ENCODE measurements around the gene SLC9A7.

Gene SLC9A7

DNA sequence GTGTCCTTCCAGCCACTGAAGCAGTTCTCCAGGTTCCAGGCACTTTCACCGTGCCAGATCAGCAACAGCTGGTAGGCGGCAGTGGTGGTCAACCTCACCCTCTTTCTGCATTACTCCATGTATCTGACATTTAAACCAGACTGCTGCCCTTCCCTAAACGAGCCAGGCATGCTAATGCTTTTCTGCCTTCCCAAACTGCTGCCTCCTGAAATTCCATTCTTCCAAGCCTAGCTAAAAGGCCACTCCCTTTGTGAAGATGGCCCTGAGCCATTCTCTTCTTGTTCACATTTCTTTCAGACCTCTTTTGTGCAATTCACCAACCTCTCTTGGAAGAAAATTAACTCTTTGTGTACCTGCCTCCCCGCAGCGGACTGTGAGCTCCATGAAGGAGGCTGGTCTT is 111.7 kb downstream of the SLC9A7 start:
- no peak for DNase-seq (ENCODE audit: low spot score)

DNA sequence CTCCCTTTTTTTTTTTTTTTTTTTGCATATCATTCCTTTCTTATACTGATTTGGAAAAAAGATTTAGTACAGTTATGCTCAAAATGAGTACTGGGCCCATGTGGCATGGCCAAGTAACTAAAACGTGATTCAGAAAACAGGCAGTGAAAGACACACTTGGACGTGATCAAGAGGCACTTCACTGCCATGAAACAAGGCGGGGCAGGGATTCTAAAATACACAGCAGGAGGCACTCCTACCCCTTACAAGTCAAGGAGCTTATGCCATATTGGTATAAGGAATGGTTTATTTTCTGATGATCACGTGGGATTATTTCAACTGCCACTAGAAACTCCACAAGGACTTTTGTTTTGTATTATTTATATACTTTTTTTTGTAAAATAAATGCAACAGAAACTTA is 113.3 kb downstream of the SLC9A7 start:
- DNase-seq (ENCODE audit: low spot score), result no peak

DNA sequence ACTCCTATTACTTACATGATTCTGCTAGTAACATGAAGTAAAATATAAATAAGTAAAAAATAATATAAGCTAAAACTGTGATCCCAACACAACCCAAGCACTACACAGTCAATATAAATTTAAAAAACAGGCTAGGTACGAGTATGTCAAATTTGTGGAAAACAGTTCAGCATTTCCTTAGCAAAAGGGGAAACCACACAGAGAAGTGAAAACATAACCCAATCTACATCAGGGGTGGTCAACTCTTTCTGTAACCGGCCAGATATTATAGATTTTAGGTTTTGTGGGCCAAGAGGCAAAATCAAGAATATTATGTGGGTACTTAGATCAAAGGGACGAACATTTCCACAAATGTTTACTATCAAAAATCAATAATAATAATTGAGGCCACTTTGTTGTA is 115.3 kb downstream of the SLC9A7 start:
- no peak for DNase-seq (ENCODE audit: low spot score)

DNA sequence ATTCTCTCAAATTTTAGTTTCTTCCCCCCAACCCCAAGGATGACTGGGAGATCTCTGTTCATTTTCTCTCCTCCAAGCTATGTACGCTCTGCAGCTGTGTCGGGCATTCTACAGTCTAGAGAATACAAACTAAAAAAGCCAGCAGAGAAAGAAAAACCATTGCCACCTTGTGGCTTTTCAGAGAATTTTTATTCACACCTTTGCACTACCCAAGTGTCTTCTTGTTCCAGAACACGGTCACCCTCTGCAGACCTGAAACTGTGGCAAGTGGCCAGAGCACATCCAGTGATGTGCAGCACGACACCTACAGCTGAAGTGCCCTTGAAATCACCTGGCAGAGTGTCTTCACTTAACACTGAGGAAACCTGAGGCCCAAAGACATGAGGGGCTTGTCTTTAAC is 116.8 kb downstream of the SLC9A7 start:
- no peak for DNase-seq (ENCODE audit: low spot score)

DNA sequence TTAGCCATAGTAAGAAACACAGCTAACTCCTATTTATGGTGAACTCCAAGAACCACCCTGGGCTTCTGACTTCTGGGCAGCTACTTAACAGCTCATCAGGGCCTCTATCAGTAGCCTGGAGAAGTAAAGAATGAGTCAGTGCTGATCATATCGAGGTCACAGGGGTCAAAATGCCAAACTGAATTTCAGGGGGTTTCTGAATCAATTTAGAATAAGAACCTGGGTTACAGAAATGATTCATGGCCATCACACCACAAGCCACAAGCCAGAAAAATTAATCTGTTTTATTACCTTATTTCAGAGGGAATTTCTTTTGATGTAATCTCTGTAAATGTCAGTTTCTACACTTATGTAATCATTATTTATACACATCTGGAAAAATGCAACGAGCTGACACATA is 121.0 kb downstream of the SLC9A7 start:
- DNase-seq (ENCODE audit: low spot score), result no peak

DNA sequence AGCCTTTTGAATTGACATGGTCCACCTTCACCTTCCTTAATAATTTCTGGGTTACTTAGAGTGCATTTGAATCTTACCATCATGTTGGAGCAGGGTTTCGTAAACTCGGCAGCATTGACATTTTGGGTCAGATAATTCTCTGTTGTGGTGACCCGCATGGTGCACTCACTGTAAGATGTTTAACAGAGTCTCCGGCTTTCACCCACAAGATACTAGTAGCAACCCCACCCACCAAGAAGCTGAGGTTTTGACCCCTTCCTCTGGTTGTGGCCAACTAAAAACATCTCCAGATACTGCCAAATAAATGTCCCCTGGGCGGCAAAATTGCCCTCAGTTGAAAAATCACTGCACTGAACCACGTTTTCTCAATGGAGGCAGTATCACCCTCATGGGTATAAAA is 122.7 kb downstream of the SLC9A7 start:
- DNase-seq (ENCODE audit: low spot score), result no peak

DNA sequence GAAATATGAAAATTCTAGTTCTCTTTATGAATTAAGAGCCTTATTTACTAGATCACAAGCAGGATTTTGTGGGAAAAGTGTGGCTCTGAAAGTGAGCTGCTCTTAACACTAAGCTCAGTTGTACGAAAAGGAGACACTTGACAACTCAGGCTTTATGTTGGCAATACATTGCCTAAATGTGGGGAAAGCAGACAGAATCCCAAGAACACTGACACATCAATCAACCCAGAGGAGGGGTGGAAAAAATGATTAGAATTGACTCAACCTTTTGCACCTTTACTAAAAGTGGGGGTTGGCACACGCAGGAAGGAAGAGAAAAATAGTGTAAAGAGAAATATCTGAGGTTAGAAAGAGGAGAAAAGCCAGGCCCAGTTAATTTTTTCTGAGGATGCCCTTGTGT is 123.7 kb downstream of the SLC9A7 start:
- no peak for DNase-seq (ENCODE audit: low spot score)

DNA sequence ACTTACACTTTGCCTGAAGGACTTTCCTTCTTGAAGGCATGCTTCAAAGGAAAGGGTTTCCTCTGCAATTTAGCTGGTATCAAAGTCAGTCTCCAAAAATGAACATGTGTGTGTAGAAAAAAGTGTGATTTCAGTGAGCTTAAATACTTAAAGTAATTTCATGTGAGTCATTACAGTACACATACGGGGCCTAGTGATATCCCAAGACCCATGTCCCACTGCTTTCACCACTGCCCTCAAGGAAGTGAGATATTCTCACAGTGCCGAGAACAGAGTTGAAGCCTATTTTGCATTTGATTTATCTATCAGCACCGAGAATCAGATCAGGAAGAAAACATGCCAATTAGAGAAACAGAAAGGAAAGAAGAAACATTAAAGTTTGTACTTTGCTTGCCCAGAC is 124.3 kb downstream of the SLC9A7 start:
- DNase-seq (ENCODE audit: low spot score), result no peak

DNA sequence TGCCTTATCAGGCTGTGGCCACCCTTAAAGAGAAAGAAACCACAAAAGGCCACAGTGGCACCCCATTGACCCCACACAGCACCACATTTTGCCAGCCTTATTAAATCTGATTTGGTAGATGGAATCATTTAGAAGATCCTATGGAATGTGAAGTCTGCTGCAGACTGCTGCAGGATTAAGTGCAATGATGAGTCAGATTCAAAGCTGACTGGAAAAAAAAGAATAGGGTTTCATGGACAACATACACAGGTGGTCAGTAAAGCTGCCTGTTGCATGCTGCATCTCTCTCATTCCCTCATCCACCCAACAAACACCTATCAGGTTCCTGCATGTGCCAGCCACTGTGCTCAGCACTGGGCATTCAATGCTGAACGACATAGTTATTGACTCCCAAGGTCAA is 128.8 kb downstream of the SLC9A7 start:
- peak; percentile 42 for DNase-seq (ENCODE audit: low spot score)

DNA sequence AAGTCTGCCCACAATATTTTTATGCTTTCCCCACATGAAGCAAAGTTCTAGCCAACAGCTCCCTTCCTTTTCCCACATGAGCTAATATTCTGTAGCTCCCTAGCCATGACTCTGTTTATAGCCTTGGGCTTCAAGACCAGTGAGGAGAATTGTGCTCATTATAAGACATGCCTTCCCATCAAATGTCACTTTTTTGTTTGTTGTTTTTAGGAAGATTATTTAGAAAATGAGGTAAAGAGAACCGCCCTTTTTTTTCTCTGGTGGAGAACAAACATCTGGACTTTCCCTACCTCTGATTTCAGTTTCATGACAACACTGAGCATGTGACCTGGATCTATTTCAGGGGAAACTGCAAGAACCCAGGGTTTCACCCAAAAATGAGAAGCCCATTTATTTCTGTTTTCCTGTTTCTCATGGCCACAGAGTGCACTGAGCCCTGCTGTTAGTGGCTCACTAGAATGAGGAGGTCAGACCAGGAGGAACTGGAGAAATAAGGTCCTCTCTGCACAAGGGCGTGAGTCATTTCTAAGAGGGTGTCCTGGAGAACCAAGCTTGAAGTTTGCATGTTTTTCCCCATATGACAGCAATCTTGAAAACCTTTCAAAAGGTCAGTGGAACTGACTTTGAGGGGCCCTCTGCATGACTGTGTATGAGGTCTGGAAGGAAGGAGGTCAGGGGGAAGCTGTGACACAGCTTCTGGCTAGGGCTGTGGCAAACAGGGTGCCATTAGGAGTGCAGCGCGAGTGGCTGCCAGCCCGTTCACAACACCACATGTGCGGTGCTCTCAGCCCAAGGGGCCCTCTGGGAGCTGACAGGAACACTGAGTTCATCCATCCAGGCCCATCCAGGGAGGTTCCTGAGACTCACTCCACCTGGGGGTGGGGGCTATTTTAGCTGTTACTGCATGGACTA is 130.2 kb downstream of the SLC9A7 start:
- peak; percentile 36 for DNase-seq (ENCODE audit: low spot score)

DNA sequence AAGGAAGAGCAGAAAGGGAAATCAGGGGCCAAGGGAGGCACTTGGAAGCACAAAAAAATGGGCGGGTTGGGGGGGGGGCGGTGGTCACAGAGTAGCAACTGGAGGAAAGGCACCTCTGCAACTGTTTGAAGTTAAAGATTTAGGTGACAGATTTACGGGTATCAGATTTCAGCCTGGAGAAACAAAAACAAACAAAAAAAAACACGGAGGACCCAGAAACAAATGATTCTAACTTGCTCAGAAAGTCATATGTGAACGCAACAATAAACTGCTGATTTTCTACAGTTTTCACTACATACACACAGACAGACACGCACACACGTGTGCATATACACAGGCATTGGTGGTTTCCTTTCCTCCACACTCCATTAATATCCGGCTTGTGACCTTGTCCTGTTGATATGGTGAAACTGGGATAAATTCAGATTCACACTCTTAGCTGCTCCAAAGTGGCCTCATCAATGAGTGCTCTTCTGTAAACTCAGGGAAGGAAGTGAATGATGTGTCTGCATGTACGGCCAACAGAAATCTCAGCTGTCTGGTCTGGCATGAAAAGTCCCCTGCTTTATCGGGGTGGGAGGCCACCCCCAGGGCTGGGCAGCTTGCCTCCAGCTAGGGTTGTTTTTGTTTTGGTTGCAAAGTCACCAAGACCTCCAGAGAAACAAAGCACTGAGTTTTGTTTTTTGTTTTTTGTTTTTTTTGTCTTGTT is 131.1 kb downstream of the SLC9A7 start:
- no peak for DNase-seq (ENCODE audit: low spot score)

DNA sequence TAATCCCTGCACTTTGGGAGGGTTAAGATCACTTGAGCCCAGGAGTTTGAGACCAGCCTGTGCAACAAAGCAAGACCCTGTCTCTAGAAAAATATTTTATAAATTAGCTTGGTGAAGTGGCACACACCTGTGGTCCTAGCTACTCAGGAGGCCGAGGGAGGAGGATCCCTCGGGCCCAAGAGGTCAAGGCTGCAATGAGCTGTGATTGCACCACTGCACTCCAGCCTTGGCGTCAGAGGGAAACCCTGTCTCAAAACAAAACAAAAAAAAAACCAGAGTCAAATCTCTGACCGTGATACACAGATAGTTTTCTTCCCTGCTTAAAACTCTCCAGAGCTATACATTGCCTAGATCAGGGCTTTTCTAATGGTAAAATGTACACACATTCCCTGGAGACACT is 131.9 kb downstream of the SLC9A7 start:
- DNase-seq (ENCODE audit: low spot score), result no peak

DNA sequence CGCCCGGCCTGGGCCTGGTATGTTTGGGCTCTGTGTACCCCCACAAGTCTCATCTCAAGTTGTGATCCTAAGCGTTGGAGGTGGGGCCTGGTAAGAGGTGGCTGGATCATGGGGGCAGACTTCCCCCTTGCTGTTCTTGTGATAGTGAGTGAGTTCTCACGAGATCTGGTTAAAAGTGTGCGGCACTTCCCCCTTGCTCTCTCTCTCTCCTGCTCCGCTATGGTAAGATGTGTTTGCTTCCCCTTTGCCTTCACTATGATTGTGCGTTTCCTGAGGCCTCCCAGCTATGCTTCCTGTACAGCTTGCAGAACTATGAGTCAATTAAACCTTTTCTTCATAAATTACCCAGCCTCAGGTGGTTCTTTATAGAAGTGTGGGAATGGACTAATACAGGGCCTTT is 132.4 kb downstream of the SLC9A7 start:
- no peak for DNase-seq (ENCODE audit: low spot score)

DNA sequence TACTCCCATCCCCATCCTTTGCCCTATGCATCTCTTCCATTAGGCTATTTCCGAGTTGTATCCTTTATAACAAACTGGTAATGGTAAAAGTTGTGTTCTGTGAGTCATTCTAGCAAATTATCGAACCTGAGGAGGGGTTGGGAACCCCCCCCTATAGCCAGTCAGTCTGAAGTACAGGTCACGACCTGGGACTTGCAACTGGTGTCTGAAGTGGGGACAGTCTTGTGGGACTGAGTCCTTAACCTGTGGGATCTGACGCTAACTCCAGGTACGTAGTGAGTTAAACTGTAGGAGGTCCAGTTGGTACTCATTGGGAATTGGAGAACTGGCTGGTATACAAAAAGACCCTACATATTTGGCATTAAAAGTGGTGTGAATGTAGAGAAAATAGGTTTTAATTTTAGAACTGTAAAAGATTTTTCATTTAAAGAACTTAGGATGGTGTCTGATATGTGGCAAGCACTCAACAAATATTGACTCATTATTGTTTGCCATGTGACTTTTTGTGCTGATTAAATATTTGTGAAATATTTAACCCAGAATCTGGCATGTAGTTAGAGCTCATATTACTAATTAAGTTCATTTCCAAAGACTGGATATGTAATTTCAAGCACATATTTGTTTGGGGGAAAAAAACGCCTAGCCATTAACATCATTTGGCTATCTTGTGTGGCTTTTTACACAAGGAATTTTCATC is 134.7 kb downstream of the SLC9A7 start:
- no peak for DNase-seq (ENCODE audit: low spot score)

DNA sequence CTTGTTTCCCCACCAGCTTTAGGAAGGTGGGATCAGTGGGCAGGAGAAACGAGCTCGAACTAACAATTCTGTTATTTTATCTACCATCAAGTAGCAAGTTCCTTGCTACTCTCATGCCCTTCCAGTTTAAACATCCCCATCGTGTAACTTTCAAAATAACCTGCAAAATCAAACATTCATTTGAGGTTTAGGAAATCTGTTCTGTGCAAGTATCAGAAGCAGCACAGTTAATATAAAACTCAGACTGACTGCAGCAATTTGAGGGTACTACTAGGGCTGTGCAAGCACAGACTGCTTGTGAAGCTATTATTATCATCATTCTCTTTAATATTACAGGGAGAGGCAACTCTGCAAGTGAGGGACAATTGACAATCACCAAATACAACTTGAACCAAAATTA is 137.3 kb downstream of the SLC9A7 start:
- no peak for DNase-seq (ENCODE audit: low spot score)

DNA sequence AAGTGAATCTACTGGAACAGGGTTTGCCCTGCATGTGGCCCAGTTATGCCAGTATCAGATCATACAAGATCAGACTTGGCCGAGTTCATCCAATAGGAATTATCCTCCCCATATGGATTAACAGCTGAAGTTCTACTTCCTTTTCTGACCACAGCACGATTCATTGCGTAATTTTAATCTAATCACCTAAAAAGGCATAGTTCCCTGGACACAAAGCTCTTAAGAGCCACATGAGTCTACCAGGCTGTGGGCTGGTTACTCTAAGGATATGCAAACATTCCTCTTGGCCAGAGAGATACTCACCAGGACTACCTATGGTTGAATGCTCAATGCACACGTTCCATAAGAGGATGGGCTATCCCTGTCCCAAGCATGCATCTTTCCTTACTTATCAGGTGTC is 138.4 kb downstream of the SLC9A7 start:
- DNase-seq (ENCODE audit: low spot score), result no peak

DNA sequence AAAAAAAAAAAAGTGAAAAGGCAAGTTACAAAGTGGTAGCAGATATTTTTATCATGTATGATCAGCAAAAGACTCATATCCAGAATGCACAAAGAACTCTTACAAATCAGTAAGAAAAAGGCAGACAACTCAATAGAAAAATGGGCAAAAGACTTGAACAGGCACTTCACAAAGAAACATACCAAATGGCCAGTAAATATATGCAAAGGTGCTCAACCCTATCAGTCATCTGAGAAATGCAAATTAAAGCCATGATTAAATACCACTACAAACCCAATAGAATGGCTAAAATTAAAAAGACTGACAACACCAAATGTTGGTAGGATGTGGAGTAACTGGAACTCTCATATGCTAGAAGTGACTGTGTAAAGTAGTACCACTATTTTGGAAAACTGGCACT is 140.0 kb downstream of the SLC9A7 start:
- DNase-seq (ENCODE audit: low spot score), result no peak

DNA sequence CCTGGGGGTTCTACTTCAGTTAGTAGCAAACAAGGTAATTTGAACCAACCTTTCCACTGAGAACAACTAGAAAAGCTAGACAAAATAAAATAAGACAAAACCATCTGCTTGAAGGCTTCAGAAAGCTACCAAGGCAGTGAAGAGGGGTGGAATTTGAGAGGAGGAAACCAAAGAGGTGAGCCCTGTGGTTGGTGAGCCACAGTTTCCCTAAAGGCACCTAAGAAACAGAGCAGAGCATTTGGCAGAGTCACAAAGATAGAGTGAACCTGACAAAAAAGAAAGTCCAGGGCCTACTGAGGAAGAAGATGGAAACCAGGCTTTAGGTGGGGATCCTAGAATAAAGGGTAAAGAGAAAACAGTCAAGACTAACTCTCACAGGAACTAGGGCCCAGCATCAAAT is 141.0 kb downstream of the SLC9A7 start:
- no peak for DNase-seq (ENCODE audit: low spot score)

DNA sequence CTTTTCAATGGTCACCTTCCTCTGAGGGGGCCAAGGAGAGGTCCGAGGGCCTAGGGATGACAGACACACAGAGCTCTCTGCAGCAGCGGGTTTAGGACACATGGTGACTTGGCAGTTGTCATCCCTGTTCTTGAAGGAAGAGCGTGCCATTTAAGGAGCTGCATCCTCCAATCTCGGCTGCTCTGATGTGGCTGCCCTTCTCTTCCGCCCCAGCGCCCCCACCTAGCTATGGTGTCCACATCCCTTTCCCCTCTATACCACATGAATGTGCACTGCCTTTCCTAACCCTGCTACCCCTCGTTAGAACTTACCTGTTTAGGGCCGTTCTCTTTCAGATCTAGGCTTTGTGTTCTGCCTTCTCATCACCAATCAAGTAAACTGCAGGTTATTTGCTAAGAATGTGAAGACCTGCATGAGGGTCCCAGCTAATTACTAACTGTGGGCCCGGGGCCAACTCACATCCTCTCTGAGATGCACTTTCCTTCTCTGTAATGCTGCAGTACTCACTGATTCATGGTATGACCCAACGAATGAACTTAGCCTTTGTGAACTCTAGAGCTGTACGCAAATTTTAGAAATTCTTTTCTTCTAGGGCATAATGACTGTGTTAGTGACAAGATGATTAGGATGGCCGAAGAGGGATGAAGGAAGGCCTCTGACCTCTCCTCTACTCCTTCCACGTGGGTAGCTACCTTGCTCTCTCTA is 147.1 kb downstream of the SLC9A7 start:
- no peak for DNase-seq (ENCODE audit: low spot score)

DNA sequence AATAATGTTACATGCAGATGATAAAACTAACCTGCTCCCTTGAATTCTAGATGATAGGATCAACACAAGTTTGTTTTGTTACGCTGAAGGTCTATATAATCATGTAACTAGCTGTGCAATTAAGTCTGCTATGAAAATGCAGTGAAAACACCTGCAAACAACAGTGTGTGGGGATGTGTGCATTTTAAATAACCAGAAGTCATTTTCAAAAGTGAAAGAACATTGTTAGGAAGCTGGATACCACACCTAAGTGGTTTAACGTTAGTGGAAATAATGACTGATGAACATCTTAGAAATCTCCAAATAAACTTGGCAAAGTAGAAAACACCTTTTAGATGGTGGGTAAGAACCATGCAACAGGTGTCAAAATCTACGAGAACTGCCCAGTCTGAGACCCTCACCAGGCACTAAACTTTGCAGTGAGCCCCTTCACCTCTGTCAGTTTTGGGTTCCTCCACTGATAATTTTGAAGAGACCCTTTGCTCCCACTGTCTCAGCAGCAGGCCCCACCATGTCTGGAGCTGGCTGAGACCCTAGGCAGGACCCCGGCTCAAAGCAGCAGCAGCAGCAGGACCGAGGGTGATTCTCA is 148.8 kb downstream of the SLC9A7 start:
- DNase-seq (ENCODE audit: low spot score), result no peak

DNA sequence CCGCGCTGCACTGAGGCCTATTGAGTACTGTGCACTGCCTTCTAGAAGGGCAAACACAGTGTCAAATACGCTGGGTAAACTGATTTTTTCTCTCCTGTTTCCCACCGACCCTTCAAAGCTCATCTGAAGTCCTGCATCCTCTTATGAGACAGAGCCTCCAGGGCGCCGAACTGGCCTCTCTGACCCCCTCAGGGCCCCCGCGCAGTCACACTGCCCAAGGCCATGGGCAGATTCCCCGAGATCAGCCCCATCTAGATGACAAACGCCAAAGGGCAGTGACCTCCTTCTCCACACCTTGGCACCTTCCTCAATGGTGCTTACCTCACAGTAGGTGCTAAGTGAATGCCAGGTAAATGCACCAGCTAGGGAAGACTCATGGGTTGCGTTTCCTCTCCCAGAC is 151.0 kb downstream of the SLC9A7 start:
- DNase-seq (ENCODE audit: low spot score), result no peak

All from AG08395 (cell line).